Testis (tissue), 3 donors: ENCODE results near the gene CD300LF. TPM values are rescaled to one million over a fixed set of nuclear protein-coding genes. Genes with fewer than 3 reads are reported as not detected.

Experiments used
- DNase-seq: peaks from one replicate; pipeline ENCODE4 v3.0.0-alpha.2; 2019
- H3K27ac ChIP-seq, 2 donors: fragments of 200-600 bp; sonication (generic); one replicate each; pipeline ENCODE4 v1.5.1; 2019
- H3K27me3 ChIP-seq: fragments of 200-600 bp; sonication (generic); one replicate; pipeline ENCODE4 v1.5.1; 2019
- H3K36me3 ChIP-seq: fragments of 200-600 bp; sonication (generic); one replicate; pipeline ENCODE4 v1.5.1; 2017; ENCODE audit warnings: low read depth; ENCODE audit errors: missing control alignments
- H3K4me1 ChIP-seq: fragments of 200-600 bp; sonication (generic); one replicate; pipeline ENCODE4 v1.5.1; 2019
- H3K4me3 ChIP-seq, 2 donors: fragments of 200-600 bp; sonication (generic); one replicate each; pipeline ENCODE4 v1.5.1; 2017 to 2019
- H3K9me3 ChIP-seq: fragments of 200-600 bp; sonication (generic); one replicate; pipeline ENCODE4 v1.5.1; 2017
- CTCF ChIP-seq, 3 experiments: fragments of 450-650 bp in 2 of 3; fragments of 200-600 bp in 1 of 3; sonication (generic) in 1 of 3; IDR thresholded peaks; one replicate each; pipeline ENCODE4 v1.5.1; 2016 to 2019; ENCODE audit warnings: antibody characterized with exemption in 3 of 3, mild to moderate bottlenecking in 2 of 3, moderate library complexity in 1 of 3
- POLR2A ChIP-seq: fragments of 450-650 bp; IDR thresholded peaks from one replicate; pipeline ENCODE4 v1.6.1; 2017; ENCODE audit warnings: antibody characterized with exemption, mild to moderate bottlenecking, moderate library complexity
- WGBS, 2 donors: methylation state at CpG; one replicate each; pipeline ENCODE4 v1.1.5; 2018; 5-methylcytosine and 5-hydroxymethylcytosine counted together
- intact Hi-C: fragments of 100-400 bp; cut with DNase I; formaldehyde crosslinking; loops from one replicate; pipeline ENCODE4 v1.15.1; 2023; ENCODE audit warnings: low total_unique reads
- polyA plus RNA-seq: library from polyadenylated mRNA; stranded (reverse); fragments of 350-450 nt; fragmentation: Illumina TruSeq; extraction: RNeasy Lipid Tissue Mini Kit (QIAGEN cat#74804); gene quantifications from one replicate; pipeline ENCODE4 v1.2.3, GENCODE V29; 2014; ENCODE audit warnings: low read depth, low replicate concordance; ENCODE audit not compliant: insufficient read depth
- total RNA-seq, 2 donors: library from RNA; depleted of rRNA; stranded (reverse); fragments of >200 nt; gene quantifications; one replicate each; pipeline ENCODE4 v1.2.3, GENCODE V29; 2016

Gene CD300LF
- total and polyA plus RNA-seq, 3 donors from 2014 or later = 0.43 to 1.1 (median 0.79) TPM

DNA sequence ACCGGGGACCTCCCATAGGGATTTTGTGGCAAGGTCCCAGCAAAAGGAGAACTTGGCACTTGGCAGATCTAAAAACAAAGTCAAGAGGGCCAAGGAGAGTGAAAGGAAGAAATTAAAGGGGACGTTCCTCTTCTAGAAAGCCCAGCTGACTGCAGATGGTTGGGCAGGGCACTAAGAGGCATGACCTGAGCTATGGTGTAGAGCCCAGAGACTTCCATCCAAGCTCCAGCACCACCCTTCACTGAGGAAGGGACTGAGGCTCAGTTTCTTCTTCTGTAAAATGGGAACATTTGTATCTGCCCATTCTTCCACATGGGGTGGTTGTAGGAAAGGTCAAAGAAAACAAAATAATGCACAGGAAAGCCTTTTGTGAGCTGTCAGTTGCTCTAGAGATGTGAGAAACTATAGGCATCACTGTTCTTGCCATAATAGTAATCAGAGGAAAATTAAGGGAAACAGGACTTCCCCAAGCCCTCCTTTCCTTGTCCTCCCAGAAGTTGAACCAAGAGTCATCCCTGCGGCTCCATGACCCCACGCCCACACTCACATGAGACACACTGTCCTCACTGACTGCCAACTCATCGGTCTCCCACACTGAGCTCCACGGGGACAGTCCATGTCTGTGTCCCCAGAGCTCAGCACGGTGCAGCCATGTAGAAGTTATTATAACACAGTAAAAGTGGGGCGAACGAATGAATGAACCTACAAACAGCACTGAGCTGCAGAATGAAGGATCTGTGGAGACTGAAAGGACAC is 10.4 kb downstream of the CD300LF start:
- Histone ChIP-seq H3K4me1 (no peaks in the 10 kb centered on the region), H3K27ac (no peak overlapping the region), H3K9me3 (no peaks in the 10 kb centered on the region), H3K27me3 (no peaks in the 10 kb centered on the region), H3K36me3 (no peaks in the 10 kb centered on the region), H3K4me3 (no peak overlapping the region)
- WGBS, 2 donors = 69 to 76% methylated on average over 9 of the region's 9 CpGs
- DNase-seq = no peak
- intact Hi-C loops = no loop called here
- no peak for TF ChIP-seq POLR2A
- TF ChIP-seq CTCF (IDR thresholded peaks at IDR 0.05) = no peak

- no peaks in the 10 kb centered on the region for H3K4me1 ChIP-seq
- no peak for TF ChIP-seq POLR2A
- no peak for TF ChIP-seq CTCF (IDR thresholded peaks at IDR 0.05)
- intact Hi-C loops = no loop called here
- H3K27me3 ChIP-seq = no peaks in the 10 kb centered on the region
- no peak for DNase-seq
- 87 to 90% methylated on average over 9 of the region's 9 CpGs for WGBS, 2 donors
- no peak overlapping the region for H3K27ac ChIP-seq
- H3K36me3 ChIP-seq = no peaks in the 10 kb centered on the region
- no peaks in the 10 kb centered on the region for H3K9me3 ChIP-seq
- H3K4me3 ChIP-seq = no peak overlapping the region
Measured at GRCh38 chr17:74699236-74699635, 13.5 kb downstream of the CD300LF start.

- no peaks in the 10 kb centered on the region for H3K36me3 ChIP-seq
- TF ChIP-seq CTCF (IDR thresholded peaks at IDR 0.05) (no peak), POLR2A (no peak)
- H3K27ac ChIP-seq = no peak overlapping the region
- WGBS, 2 donors = 88% methylated on average over 7 of the region's 7 CpGs
- H3K4me3 ChIP-seq = no peak overlapping the region
- no peak for DNase-seq
- H3K27me3 ChIP-seq = no peaks in the 10 kb centered on the region
- no peaks in the 10 kb centered on the region for H3K9me3 ChIP-seq
- no peaks in the 10 kb centered on the region for H3K4me1 ChIP-seq
- intact Hi-C loops = no loop called here
Measured at GRCh38 chr17:74698069-74698468, 14.7 kb downstream of the CD300LF start.

DNA sequence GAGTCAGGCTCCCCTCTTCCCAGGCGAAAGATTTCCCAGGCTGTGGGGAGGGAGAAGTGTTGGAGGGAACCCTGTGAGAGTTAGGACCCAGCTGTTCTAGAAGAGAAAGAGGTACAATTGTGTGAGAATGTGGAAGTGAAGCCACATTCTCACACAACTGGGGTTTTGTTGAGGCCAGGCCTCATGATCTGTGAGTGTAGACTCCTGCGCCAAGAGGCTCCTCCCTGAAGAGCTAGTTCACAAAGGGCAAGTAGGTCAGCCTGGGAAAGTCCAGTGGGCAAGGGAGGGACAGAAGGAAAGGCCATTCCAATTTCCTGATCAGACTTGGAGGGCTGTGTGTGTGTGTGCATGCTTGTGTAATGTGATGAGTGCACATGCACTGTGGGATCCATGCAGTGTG is 15.2 kb downstream of the CD300LF start:
- H3K27ac ChIP-seq = no peak overlapping the region
- no peaks in the 10 kb centered on the region for H3K4me1 ChIP-seq
- intact Hi-C loops = no loop called here
- TF ChIP-seq CTCF (IDR thresholded peaks at IDR 0.05) (no peak), POLR2A (no peak)
- H3K9me3 ChIP-seq = no peaks in the 10 kb centered on the region
- H3K4me3 ChIP-seq = no peak overlapping the region
- WGBS, 2 donors = 81 to 88% methylated on average over 2 of the region's 2 CpGs
- no peaks in the 10 kb centered on the region for H3K27me3 ChIP-seq
- H3K36me3 ChIP-seq = no peaks in the 10 kb centered on the region
- no peak for DNase-seq

DNA sequence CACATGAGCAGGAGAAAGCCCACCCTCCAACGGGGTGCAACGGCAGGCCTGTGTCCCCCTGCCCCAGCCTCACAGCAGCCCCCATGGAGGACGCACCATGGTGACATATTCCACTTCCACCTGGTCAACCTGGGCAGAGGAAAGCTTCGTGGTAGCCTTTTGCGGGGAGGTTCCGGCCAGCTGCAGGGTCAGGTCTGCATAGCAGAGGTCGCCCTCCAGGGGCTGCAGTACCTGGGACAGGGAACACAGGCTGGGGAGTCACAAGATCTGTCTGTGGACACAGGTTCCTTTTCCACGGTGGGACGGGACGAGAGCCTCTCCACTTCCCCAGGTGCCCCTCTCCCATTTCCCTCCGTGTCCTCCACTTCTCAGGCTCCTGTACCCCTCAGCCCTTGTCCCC is 17.1 kb downstream of the CD300LF start:
- 84 to 90% methylated on average over 4 to 11 of the region's 11 CpGs for WGBS, 2 donors
- Histone ChIP-seq H3K4me3 (no peak overlapping the region), H3K27me3 (no peaks in the 10 kb centered on the region), H3K27ac (no peak overlapping the region), H3K36me3 (no peaks in the 10 kb centered on the region), H3K4me1 (no peaks in the 10 kb centered on the region), H3K9me3 (no peaks in the 10 kb centered on the region)
- TF ChIP-seq CTCF (IDR thresholded peaks at IDR 0.05) (no peak), POLR2A (no peak)
- no peak for DNase-seq
- intact Hi-C loops = no loop called here
